ENCODE data around the gene RUSC2.
A peak's percentile ranks its signal among the peaks of the same experiment; 100 is the strongest.

Gene RUSC2, protein sequence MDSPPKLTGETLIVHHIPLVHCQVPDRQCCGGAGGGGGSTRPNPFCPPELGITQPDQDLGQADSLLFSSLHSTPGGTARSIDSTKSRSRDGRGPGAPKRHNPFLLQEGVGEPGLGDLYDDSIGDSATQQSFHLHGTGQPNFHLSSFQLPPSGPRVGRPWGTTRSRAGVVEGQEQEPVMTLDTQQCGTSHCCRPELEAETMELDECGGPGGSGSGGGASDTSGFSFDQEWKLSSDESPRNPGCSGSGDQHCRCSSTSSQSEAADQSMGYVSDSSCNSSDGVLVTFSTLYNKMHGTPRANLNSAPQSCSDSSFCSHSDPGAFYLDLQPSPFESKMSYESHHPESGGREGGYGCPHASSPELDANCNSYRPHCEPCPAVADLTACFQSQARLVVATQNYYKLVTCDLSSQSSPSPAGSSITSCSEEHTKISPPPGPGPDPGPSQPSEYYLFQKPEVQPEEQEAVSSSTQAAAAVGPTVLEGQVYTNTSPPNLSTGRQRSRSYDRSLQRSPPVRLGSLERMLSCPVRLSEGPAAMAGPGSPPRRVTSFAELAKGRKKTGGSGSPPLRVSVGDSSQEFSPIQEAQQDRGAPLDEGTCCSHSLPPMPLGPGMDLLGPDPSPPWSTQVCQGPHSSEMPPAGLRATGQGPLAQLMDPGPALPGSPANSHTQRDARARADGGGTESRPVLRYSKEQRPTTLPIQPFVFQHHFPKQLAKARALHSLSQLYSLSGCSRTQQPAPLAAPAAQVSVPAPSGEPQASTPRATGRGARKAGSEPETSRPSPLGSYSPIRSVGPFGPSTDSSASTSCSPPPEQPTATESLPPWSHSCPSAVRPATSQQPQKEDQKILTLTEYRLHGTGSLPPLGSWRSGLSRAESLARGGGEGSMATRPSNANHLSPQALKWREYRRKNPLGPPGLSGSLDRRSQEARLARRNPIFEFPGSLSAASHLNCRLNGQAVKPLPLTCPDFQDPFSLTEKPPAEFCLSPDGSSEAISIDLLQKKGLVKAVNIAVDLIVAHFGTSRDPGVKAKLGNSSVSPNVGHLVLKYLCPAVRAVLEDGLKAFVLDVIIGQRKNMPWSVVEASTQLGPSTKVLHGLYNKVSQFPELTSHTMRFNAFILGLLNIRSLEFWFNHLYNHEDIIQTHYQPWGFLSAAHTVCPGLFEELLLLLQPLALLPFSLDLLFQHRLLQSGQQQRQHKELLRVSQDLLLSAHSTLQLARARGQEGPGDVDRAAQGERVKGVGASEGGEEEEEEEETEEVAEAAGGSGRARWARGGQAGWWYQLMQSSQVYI (N-terminal part only)

DNA sequence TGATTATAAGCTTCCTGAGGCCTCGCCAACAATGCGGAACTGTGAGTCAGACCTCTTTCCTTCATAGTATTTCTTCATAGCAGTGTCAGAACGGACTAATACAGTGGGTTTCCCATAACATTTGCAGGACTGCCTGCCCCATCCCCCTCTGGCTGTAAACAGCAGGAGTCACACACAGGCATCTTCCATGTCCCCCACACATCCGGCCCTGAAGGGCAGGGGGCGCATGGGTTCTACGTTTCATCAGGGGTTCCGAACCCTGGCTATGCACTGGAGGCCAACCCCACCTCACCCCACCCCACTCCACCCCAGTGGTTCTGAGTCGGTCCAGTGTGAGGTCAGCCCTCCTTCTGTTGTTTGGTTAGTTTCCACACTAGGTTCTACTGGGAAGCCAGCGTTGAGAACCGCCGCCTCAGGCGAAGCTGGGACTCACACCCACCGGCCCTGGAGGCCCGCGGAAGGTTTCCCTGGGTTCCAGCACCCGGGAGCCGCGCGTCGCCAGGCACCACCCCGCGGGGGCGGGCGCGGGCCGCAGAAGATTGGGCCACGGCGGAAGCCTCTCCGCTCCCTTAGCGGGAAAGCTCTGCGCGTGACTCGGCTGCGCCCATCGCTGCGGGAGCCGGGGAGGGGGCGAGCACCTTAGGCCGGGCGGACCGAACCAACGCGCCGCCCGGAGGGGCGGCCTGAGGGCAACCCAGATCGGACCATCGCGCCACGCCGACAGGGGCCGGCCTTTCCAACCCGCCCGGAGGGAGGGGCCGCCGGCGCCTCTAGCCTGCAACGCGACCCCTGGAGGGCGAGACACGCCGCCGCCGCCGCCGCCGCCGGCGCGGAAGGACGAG is at the start of gene RUSC2:
Gene RUSC2 (plus strand): TSS at position 799 of the 842 bp plus-strand sequence. CDS start 56,411 bp downstream, outside the sequence.
- DNase-seq (peak; percentile 67), ATAC-seq (peak; percentile 70)

DNA sequence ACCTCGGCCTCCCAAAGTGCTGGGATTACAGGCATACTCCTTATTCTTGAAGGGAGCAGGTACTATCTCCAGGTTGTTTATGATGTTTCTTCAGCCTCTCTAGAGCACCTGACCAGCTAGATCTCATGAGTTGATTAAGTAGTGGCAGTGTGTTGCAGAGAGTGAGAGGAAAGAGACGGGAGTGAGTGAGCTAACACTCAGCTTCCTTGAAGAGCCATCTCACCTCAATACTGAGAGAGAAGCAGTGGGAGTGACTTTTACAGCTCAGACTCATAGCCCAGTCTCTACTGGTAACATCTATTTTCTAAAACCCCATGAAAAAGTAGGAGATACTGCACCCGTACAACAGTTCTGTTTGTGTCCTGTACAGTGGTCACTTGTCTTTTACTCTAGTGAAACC is 43.9 kb upstream of the RUSC2 start:
- ATAC-seq = no peak
- no peak for DNase-seq

DNA sequence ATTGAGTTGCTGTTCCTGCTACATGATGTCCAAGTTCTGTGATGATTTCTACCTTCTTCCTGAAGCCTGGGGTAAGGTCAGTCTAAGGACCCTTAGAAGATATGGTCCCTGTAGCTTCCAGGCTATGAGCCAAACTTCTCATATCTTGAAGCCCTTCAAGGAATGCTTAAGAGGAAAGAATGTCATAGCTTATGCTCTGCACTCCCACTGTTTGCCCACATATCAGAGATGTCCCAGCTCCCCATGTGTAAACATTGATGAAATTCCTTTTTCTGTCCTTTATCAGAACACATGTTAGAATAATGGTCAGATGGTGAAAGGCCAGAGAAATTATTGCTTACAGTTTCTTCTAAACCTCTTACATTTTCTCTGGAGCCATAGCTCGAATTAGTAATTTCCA is 41.4 kb upstream of the RUSC2 start:
- DNase-seq (no peak), ATAC-seq (no peak)

DNA sequence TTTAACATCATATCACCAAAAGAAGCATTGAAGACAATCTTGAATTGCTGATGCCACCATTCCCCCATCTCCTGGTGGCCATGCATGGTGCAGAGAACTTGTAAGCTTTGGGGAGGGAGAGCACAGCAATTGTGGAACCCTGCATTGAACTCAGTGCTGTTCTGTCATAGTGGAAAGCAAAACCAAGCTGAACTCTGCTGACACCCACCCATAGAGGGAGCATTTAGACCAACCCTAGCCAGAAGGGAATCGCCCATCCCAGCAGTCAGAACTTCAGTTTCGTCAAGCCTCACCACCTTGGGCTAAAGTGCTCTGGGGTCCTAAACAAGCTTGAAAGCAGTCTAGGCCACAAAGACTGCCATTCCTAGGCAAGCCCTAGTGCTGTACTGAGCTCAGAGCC is 37.4 kb upstream of the RUSC2 start:
- no peak for ATAC-seq
- DNase-seq = no peak

DNA sequence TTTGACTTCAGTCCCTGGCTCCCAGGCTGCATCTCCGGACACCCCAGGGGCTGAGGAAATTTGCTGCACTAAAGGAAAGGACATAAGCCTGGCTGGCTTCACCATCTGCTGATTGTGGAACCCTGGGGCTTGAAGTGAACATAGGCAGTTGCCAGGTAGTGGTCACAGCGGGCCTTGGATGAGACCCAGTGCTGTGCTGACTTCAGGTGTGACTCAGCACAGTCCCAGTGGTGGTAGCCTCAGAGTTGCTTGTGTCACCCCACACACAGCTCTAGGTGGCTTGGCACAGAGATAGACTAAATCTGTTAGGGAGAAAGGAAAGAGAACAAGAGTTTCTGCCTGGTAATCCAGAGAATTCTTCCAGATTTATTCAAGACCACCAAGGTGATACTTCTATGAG is 36.1 kb upstream of the RUSC2 start:
- ATAC-seq (no peak), DNase-seq (no peak)

DNA sequence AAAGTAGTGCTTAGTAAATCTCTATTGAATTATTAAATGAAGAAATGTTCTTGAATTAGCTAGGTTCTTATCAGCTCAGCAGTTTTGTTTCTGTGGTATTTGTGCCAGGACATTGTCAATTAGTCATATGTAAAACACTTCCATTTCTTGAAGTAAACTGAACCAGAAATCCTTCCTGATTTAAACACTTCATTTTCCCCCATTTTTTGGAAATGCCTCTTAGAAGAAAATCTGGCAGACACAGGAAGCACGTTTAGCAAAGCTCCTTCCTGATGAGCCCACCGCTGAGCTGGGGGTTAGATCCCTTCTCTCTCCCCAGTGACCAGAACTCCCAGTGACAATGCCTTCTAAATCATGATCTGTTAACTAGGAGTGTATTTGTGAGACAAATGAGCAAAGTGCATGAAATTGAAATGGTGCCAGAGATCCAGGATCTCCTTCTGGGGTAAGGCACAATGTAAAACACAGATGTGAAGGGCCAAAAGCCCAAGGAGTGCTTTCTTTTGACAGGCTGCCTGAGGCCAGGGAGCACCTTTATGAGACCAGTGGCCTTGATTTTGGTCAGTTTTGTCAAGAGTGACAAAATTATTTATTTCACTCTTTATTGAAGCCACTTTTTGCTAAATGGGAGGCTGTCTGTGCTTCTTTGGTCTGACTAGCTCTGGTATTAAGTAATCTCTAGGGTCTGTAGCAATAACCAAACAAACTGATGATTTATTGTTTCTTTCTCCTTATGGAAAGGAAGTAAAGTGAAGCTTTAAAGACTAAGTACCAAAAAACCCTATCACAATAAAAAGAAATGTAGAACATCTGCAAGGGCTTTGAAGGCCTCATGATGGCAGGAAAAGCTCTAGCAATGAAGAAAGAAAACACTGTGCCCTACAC is 25.5 kb upstream of the RUSC2 start:
- no peak for ATAC-seq

DNA sequence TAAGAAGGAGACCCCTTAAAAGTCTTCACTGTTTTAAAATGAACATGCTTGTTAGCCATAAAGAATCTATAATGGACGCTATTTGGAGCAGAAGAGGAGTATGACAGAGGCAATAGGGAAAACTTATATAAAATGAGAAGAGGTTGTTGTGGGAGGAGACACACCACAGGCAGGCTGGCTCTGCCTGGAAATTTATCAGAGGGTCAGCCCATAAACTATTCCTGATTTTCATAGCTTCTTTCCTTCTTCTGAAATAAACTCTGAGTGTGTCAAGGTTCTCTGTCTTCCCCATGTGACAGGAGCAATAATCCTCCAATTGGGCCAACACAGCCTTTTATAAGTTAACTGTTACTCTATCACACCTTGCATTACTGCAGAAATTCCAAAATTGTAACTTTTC is 19.6 kb upstream of the RUSC2 start:
- no peak for ATAC-seq
- DNase-seq = no peak

More for the DNA sequence above, 25.5 kb upstream of the RUSC2 start:
- DNase-seq = no peak

DNA sequence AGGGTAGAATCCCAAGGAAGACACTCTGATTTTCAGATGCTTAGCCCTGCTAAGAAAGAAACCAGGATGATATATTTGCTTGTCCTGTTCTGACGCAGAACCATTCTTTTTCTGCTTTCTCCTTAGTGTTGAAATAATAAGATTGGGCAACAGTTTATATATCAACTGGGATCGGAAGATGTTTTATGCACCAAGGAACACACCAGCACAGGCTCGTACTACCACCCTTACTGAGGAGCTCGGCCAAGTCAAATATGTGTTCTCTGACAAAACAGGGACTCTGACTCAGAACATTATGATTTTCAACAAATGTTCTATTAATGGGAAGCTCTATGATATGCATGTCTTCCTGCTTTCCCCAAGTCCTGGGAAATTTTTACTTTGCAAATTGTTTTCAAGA is 19.0 kb upstream of the RUSC2 start:
- ATAC-seq (no peak), DNase-seq (no peak)

DNA sequence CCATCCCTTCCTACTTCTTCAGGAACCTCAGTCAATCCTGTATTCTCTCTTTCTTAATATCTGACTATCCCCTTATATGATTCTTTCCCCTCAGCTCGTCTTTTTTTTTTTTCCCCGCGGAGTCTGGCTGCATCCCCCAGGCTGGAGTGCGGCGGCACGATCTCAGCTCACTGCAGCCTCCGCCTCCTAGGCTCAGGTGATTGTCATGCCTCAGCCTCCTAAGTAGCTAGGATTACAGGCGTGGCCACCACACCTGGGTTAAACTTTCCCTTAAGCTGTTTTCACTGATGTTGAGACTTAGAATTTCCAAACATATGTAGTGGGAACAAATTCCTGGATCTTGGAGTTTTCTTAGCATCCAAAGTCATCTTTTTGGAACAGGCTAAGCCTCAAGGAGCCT is 13.3 kb upstream of the RUSC2 start:
- no peak for ATAC-seq
- DNase-seq = no peak

DNA sequence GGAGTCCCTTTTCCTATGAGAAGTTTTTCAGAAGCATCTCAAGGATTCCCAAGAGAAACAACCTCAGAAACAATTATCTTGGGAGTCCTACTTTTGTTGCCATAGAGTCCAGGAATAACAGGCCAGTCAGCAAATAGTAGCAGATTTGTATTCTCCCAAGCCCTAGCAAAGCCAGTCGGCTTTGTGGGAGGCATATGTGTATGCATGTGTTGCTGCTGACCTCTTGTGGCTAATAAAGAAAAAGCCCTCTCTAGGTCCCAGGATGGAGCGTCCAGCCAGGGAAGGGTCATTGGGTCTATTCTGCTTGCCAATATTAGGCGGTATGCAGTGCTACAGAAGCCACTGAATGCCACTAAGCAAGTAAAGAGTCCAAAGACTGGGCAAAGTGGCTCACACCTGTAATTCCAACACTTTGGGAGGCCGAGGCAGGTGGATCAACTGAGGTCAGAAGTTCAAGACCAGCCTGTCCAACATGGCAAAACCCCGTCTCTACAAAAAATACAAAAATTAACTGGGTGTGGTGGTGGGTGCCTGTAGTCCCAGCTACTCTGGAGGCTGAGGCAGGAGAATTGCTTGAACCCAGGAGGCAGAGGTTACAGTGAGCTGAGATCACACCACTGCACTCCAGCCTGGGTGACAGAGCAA is 12.6 kb upstream of the RUSC2 start:
- ATAC-seq (peak; percentile 78), DNase-seq (peak; percentile 20)

DNA sequence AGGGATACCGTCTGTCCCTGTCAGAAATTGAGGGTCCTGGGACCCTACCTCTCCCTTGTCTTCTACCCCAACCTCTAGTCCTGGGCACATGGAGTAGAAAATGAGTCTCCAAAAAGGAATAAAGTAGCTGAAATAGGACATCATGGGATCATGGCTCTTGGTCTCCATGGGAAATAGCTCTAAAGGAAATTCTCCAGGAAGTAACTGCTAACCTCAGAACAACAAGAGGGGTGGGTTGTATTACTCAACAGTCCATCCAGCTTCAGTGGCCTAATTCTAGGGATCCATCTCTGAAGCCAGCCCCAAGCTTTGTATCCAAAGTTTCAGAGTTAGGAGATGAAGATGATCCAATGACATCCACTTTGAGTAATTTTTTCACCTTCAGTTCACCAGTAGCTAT is 11.0 kb upstream of the RUSC2 start:
- DNase-seq (no peak), ATAC-seq (no peak)

DNA sequence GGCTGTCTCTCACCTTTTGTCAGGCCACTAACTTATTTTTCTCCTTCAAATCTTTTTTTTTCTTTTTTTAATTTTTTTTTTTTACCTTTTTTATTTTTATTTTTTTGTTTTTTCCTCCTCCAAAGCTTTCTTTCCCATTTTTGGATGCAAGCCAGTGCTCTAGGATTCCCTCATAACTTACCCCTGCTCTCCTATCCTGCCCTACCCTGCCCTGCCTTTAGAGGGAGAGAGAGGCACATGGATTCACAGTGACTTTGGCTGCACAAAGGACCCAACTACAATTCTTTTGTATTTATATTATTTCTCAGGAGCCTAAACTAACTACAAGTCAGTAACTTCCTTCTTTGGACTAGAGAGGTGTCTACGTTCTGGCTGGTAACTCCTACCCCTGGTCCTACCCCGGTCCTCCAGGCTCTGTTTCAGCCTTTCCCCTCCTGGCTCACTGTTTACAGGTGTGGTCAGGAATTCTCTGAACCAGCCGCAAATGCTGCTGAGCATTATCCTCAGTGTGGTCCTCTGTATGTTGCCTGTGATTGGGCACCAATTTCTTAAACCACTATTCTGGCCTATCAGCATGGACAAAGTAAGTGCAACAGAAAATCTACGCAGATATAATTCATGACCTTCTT is 8.4 kb upstream of the RUSC2 start:
- ATAC-seq = peak; percentile 47
- DNase-seq = peak; percentile 36

DNA sequence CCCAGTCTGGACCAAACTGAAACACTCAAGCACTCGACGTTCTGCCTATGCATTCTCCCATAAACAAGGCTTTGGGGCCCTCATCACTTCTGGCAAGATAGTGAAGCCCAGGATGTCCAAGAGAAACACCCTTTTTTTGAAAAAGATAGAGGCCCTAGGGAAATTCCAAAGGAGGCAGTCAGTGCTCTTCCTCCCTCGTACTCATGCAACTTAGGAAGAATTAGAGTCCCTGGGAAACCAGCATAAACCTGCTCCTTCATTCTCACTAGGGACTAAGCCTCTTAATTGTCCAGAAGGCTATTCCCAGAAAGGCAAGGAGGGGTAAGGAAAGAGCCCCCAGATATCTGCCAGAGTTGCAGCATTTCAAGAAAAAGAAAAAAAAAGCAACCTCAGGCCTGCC is 7.8 kb upstream of the RUSC2 start:
- DNase-seq (no peak), ATAC-seq (no peak)

DNA sequence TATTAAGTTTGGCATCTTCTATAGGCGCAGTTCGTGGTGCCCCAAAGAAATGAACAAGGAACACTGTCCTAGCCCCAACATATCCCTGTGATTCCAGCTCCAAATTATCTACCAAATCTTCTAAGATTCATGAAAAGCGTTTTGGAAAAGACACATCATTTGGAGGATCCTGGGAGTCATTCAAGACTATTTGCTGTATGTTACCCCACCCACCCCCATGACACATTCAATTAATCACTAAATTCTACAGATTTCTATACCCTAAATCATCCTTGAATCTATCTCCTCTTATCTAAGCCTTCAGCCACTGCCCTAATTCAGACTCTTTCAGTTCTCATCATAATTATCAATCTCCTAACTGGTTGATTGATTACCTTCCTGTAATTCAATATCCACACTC is 5.5 kb upstream of the RUSC2 start:
- ATAC-seq = no peak

DNA sequence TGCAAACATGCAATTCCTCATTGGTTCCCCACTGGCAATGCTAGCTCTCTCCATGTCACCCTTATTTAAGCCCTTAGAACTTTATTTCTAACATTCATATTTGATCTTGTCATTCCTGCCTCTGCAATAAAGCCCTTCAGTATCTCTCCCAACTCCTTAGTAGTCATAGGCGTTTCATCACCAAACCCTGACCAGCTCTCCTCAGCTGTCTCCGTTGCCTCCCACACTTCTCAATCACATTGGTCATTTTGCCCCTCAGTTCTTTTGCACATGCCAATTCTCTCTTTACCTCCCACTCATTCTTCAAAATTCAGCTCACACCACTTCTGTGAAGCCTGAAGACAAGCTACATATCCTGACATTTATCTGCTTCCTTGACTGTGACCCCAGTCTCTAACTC is 2.8 kb upstream of the RUSC2 start:
- no peak for DNase-seq
- no peak for ATAC-seq

More for the DNA sequence above, 5.5 kb upstream of the RUSC2 start:
- no peak for DNase-seq

DNA sequence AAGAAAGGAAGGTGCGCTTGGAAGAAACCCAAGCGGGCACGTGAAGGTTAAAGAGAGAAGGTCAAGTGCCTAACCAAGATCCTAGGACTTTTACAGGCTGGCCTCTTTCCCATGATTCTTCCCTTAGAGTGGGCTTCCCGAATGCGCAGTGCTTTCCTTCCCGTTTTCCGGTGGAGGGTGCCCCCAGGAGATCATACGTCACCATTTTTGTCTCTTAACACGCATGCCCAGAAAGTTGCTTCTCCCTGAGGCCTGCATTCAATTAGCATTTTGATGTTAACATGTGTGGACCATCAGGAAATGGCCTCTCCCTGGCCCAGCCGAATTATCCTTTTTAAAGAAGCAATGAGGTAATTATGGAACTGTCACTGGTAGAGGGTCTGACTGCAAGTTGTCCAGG is 1.9 kb upstream of the RUSC2 start:
- DNase-seq (no peak), ATAC-seq (no peak)

DNA sequence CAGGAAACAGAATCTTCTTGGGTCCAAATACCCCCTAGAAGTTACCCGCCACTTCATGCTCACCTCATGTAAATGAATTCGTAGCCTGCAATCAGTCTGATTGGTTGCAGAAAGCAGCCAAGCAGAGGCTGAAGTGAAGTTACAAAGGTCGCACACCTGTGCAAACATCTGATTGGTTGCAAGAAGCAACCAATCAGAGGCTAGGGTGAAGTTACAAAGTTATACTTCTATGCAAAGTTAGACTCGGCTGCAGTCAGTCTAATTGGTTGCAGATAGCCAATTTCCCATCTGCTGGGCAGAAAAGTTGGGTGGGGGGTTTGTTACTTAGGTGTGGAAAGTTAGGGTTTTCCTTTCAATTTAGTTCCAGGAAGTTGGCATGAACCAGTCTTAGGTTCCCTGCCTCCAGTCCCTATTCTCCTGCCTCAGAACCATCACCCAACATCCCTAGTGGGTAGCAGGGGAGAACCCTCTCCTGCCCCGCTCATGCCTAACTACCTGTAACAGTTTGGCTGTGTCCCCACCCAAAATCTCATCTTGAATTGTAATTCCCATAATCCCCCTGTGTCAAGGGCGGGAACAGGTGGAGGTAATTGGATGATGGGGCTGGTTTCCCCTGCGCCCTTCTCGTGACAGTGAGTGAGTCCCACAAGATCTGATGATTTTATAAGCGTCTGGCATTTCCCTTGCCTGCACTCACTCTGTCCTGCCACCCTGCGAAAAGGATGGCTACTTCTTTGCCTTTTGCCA is 1.2 kb upstream of the RUSC2 start:
- DNase-seq (no peak), ATAC-seq (no peak)

DNA sequence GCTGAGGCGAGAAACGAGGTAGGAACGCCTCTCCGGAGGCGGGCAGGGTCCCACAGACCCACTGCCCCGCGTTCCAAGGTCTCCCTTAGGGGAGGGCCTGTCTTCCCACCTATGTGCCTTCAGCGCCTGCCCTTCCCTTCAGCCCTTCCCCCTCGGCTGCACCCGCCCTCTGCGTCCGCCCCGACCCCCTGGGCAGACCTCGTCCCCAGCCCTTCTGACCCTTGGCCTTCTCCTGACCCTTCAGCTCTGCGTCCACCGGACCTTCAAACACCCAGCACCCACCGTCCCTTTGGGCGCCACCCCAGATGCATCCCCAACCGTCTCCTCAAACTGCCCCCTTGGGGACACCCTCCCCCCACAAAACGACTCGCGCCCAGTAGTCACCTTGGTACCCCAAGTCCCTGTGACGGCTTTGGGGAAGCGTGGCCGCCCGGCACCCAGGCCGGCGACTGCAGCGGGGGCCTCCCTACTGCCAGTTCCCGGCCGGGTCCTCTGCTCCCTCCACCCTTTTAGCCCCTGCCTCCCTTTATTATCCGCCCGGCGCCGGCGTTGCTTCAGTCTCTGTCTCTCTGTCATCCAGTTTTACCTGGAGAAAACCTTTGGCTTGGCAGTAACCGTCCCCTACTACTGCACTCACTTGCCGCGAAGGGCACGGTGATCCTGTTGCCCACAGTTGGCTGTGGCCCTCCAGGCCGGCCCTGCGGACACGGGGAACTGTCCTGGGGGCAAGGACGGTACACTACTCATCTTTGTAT is 421 bp downstream of the RUSC2 start:
- peak; percentile 9 for DNase-seq
- no peak for ATAC-seq

All from stimulated activated naive CD8-positive, alpha-beta T cell treated with anti-CD3 and anti-CD28 coated beads, Interleukin-15, Interleukin-2, amounts not matched to agents 100 U/mL and 50 U/mL, for 24 hours (primary cell).